Measurements from ENCODE around the gene JAKMIP2. TPM values are rescaled to one million over a fixed set of nuclear protein-coding genes. Genes with fewer than 3 reads are reported as not detected.

JAKMIP2 gene
- total RNA-seq, 1 experiment from 2014 or later: not detected

DNA sequence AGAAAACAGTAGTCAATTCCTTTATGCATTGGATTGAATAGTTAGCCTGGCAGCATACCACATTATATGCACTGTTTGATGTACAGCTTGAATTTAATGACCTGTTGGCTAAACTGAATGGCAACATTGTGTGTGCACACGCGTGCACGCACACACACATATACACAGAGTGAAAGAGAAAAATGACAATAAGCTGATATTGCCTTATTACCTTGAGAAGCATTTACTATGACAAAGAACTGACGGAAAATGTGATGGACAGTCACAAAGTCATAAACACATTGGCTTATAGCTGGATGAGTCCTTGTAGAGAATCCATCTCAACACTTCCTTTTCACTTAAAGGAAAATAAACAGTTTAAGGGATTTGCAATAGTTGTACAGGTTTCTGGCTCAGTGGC, 15.5 kb downstream of the JAKMIP2 start (continued):
- TF ChIP-seq, protein P1, sequence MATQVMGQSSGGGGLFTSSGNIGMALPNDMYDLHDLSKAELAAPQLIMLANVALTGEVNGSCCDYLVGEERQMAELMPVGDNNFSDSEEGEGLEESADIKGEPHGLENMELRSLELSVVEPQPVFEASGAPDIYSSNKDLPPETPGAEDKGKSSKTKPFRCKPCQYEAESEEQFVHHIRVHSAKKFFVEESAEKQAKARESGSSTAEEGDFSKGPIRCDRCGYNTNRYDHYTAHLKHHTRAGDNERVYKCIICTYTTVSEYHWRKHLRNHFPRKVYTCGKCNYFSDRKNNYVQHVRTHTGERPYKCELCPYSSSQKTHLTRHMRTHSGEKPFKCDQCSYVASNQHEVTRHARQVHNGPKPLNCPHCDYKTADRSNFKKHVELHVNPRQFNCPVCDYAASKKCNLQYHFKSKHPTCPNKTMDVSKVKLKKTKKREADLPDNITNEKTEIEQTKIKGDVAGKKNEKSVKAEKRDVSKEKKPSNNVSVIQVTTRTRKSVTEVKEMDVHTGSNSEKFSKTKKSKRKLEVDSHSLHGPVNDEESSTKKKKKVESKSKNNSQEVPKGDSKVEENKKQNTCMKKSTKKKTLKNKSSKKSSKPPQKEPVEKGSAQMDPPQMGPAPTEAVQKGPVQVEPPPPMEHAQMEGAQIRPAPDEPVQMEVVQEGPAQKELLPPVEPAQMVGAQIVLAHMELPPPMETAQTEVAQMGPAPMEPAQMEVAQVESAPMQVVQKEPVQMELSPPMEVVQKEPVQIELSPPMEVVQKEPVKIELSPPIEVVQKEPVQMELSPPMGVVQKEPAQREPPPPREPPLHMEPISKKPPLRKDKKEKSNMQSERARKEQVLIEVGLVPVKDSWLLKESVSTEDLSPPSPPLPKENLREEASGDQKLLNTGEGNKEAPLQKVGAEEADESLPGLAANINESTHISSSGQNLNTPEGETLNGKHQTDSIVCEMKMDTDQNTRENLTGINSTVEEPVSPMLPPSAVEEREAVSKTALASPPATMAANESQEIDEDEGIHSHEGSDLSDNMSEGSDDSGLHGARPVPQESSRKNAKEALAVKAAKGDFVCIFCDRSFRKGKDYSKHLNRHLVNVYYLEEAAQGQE (IDR thresholded peaks at IDR 0.05; ENCODE audit: low read depth): no peak
- TF ChIP-seq, protein P2, sequence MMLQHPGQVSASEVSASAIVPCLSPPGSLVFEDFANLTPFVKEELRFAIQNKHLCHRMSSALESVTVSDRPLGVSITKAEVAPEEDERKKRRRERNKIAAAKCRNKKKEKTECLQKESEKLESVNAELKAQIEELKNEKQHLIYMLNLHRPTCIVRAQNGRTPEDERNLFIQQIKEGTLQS (IDR thresholded peaks at IDR 0.05): no peak
- TF ChIP-seq, protein P3, sequence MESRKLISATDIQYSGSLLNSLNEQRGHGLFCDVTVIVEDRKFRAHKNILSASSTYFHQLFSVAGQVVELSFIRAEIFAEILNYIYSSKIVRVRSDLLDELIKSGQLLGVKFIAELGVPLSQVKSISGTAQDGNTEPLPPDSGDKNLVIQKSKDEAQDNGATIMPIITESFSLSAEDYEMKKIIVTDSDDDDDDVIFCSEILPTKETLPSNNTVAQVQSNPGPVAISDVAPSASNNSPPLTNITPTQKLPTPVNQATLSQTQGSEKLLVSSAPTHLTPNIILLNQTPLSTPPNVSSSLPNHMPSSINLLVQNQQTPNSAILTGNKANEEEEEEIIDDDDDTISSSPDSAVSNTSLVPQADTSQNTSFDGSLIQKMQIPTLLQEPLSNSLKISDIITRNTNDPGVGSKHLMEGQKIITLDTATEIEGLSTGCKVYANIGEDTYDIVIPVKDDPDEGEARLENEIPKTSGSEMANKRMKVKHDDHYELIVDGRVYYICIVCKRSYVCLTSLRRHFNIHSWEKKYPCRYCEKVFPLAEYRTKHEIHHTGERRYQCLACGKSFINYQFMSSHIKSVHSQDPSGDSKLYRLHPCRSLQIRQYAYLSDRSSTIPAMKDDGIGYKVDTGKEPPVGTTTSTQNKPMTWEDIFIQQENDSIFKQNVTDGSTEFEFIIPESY (IDR thresholded peaks at IDR 0.05; ENCODE audit: extremely low read depth, insufficient replicate concordance, low read length): no peak
- no peak for TF ChIP-seq POLR2A (IDR thresholded peaks at IDR 0.05; ENCODE audit: borderline replicate concordance, extremely low read depth, insufficient read depth, insufficient read length)
- TF ChIP-seq CBX3 (IDR thresholded peaks at IDR 0.05; ENCODE audit: low read depth): no peak

DNA sequence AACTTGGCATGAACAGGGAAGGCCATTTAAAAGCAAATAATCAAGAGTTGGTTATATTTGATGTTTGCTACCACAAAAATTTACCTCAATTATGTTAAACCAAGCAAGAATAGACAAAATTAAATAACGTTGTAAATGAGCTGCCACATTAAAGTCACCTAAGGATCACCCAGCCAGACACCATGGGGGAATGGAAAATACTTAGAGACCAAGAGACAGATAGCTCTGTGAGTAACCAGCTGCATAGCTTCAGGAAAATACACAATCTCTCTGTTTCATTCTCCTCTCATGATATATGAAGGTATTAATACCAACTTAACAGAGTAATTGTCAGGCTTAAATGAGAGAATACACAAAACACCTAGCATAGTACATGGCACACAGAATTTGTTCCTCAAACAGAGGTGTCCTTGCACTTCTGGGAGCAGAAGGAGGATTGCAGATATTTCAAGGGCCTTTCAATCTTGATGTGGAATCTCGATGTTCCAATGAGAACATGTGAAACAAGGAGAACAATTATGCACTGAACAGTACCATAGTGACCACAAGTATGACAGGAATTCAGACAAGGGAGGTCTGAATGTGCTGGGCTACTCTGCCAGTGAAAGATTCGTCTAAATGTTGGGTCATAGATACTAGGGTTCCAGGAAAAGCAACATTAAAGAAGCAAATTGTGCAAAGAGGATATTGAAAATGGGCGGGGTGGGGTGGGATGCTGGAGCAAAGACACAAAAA, 18.6 kb downstream of the JAKMIP2 start:
- intact Hi-C loops (cut with micrococcal nuclease): no loop called here
- Histone ChIP-seq H3K4me3 (replicated peaks in 1 of 2; ENCODE audit: low read depth in 1 of 2, low read length in 2 of 2) (no peak overlapping the region), H3K27ac (ENCODE audit: low read depth, low read length) (no peak overlapping the region), H2AFZ (ENCODE audit: low read depth, low read length, poor library complexity, severe bottlenecking) (no peak overlapping the region), H3K79me2 (ENCODE audit: insufficient read depth, low read length) (no peaks in the 10 kb centered on the region), H3K9ac (ENCODE audit: low read length) (no peak overlapping the region), H3K9me3 (ENCODE audit: control insufficient read depth in 1 of 2, insufficient read depth in 1 of 2, low read depth in 1 of 2, low read length in 2 of 2) (no peaks in the 10 kb centered on the region), H3K4me1 (ENCODE audit: control insufficient read depth in 1 of 2, insufficient read depth in 2 of 2, low read length in 2 of 2) (no peaks in the 10 kb centered on the region), H3K36me3 (ENCODE audit: control insufficient read depth in 1 of 2, insufficient read depth in 2 of 2, low read length in 2 of 2) (no peaks in the 10 kb centered on the region), H4K20me1 (ENCODE audit: insufficient read depth) (no peaks in the 10 kb centered on the region), H3K27me3 (ENCODE audit: insufficient read depth, low read length) (peaks cover 14% of the 10 kb centered on the region), H3K9me2 (ENCODE audit: insufficient read depth) (no peaks in the 10 kb centered on the region), H3K4me2 (ENCODE audit: low read length) (no peak overlapping the region)
- DNase-seq (ENCODE audit: low read depth, low spot score): no peak
- RAD21 ChIA-PET (ENCODE audit: low non-redundant PET in 1 of 2, low total read pairs in 2 of 2, uncharacterized antibody in 2 of 2, unreplicated experiment in 2 of 2): no interaction called here
- no TSS peak for BruUV-seq (replicated peaks)
- ATAC-seq: no peak
- CTCF ChIA-PET: no interaction called here
- POLR2A ChIA-PET: no interaction called here
- no peak for TF ChIP-seq FOSL1 (IDR thresholded peaks at IDR 0.05; ENCODE audit: low read depth)
- no peak for TF ChIP-seq YY1 (IDR thresholded peaks at IDR 0.05; ENCODE audit: extremely low read depth, insufficient replicate concordance, low read depth, low read length)
- TF ChIP-seq, protein P4, sequence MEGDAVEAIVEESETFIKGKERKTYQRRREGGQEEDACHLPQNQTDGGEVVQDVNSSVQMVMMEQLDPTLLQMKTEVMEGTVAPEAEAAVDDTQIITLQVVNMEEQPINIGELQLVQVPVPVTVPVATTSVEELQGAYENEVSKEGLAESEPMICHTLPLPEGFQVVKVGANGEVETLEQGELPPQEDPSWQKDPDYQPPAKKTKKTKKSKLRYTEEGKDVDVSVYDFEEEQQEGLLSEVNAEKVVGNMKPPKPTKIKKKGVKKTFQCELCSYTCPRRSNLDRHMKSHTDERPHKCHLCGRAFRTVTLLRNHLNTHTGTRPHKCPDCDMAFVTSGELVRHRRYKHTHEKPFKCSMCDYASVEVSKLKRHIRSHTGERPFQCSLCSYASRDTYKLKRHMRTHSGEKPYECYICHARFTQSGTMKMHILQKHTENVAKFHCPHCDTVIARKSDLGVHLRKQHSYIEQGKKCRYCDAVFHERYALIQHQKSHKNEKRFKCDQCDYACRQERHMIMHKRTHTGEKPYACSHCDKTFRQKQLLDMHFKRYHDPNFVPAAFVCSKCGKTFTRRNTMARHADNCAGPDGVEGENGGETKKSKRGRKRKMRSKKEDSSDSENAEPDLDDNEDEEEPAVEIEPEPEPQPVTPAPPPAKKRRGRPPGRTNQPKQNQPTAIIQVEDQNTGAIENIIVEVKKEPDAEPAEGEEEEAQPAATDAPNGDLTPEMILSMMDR (IDR thresholded peaks at IDR 0.05 in 2 of 3, conservative IDR thresholded peaks at IDR 0.05 in 1 of 3; ENCODE audit: borderline replicate concordance in 1 of 3, insufficient read depth in 1 of 3, low read depth in 2 of 3, low read length in 2 of 3): no peak
- no peak for TF ChIP-seq RAD21 (IDR thresholded peaks at IDR 0.05; ENCODE audit: low read depth)
- no peak for TF ChIP-seq SP1 (IDR thresholded peaks at IDR 0.05; ENCODE audit: low read depth)
- TF ChIP-seq, protein P1 (IDR thresholded peaks at IDR 0.05; ENCODE audit: low read depth): no peak
- TF ChIP-seq TCF7L2 (IDR thresholded peaks at IDR 0.05; ENCODE audit: borderline replicate concordance, extremely low read depth, insufficient read depth, insufficient read length): no peak

Measured in HCT116 (cell line).